Activated naive CD8-positive, alpha-beta T cell treated with anti-CD3 and anti-CD28 coated beads for 36 hours (primary cell): Measurements from ENCODE around the gene CIDEB. TPM values are rescaled to one million over a fixed set of nuclear protein-coding genes. Genes with fewer than 3 reads are reported as not detected.
"Not testable (repeated sequence)": the region's sequence is repeated elsewhere in the genome, so short reads cannot be mapped to it uniquely, and the experiment has no call there.

Experiments used
- DNase-seq: peaks from one replicate; pipeline ENCODE4 v3.0.0; 2021
- H3K27ac Mint-ChIP-seq: one replicate; pipeline ENCODE4 v1.8.0; 2022; ENCODE audit warnings: mild to moderate bottlenecking, moderate library complexity, mixed read lengths
- H3K27me3 Mint-ChIP-seq: one replicate; pipeline ENCODE4 v1.8.0; 2022; ENCODE audit warnings: mild to moderate bottlenecking, mixed read lengths
- H3K36me3 Mint-ChIP-seq: one replicate; pipeline ENCODE4 v1.8.0; 2021; ENCODE audit warnings: mild to moderate bottlenecking, mixed read lengths
- H3K4me1 Mint-ChIP-seq: one replicate; pipeline ENCODE4 v1.8.0; 2021; ENCODE audit warnings: mixed read lengths
- H3K4me3 Mint-ChIP-seq: one replicate; pipeline ENCODE4 v1.8.0; 2022; ENCODE audit warnings: mild to moderate bottlenecking, moderate library complexity, mixed read lengths
- H3K9me3 Mint-ChIP-seq: one replicate; pipeline ENCODE4 v1.8.0; 2022; ENCODE audit warnings: mixed read lengths
- total RNA-seq, 2 experiments: library from RNA; stranded (reverse); gene quantifications; one replicate each; pipeline ENCODE4 v1.2.3, GENCODE V29; 2021

Gene CIDEB, protein sequence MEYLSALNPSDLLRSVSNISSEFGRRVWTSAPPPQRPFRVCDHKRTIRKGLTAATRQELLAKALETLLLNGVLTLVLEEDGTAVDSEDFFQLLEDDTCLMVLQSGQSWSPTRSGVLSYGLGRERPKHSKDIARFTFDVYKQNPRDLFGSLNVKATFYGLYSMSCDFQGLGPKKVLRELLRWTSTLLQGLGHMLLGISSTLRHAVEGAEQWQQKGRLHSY
- total RNA-seq, result 1 to 10 TPM; 6.0 to 6.7 TPM

DNA sequence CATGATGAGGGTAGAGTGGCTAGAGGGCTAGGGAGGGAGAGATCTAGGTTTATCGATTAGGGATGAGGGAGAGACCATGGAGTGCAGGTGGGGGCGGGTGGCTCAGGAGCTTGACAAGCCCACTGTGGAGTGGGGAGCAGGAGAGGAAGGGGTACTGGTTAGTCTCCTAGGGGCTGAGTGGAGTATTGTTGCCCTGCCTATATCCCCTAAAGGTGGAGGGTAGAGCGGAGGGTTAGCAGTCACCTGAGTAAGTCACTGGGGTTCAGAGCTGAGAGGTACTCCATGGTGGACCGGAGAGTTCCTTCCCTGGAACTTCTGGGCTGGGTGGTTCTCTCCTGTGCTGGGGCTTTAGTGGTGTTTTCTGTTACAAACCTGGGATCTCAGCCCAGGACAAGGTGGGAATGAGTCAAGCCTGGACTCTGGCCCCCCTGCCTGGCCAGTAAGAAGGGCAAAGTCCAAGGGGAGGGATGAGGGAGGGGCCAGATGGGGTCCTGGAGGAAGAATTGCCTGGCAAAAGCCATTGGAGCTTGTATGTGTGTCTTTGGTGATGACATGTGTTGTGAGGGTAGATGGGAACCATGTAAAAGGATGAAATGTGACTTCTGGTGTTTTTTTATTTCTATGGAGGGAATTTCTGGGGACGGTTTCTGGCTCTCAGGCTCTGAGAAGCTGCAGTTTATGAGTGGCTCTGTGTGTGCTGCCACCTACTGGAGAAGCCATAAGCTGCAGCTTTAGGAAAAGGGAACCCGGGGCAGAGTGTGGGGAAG lies at the start of gene CIDEB:
Gene CIDEB (minus strand): TSS at position 403 of the 767 bp plus-strand sequence. CDS start 119 bp downstream, at position 284.
- peak; percentile 46 for DNase-seq
- Mint-ChIP-seq H3K27me3 (no peaks in the 10 kb centered on the region), H3K4me3 (no peak within 1 kb of the TSS), H3K36me3 (peaks cover 37% of the 10 kb centered on the region), H3K27ac (peak within 1 kb of the TSS; percentile 47), H3K9me3 (no peaks in the 10 kb centered on the region), H3K4me1 (peaks cover 38% of the 10 kb centered on the region)

DNA sequence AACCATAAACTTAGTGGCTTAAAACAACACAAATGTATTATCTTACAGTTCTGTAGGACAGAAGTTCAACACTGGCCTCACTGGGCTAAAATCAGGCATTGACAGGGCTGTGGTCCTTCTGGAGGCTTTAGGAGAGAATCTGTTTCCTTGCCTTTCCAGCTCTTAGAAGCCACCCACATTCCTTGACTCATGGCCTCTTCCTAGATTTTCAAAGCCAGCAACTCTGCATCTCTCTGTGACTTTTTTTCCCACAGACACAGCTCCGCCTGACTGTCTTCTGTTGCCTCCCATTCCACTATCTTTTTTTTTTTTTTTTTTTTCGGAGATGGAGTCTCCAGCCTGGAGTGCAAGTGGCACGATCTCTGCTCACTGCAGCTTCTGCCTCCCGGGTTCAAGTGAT lies 48.4 kb upstream of the CIDEB start:
- DNase-seq, result no peak
- no peaks in the 10 kb centered on the region for H3K4me1 Mint-ChIP-seq
- H3K9me3 Mint-ChIP-seq, result no peaks in the 10 kb centered on the region

DNA sequence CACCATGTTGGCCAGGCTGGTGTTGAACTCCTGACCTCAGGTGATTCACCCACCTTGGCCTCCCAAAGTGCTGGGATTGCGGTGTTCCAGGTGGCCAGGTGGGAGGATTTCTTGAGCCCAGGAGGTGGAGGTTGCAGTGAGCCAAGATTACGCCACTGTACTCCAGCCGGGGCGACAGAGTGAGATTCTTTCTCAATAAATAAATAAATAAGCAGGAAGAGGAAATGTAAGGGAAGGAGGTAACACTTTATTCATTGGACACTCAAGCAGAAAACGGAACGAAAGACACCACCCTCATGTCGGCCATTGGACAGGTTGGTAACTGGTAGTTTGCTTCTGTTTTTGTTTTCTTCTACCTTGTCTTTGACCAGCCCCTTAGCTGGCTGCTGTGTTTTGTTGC lies 47.2 kb upstream of the CIDEB start:
- Mint-ChIP-seq H3K9me3 (no peaks in the 10 kb centered on the region), H3K36me3 (no peaks in the 10 kb centered on the region), H3K27me3 (peaks cover 27% of the 10 kb centered on the region), H3K4me1 (no peaks in the 10 kb centered on the region), H3K4me3 (no peak overlapping the region), H3K27ac (no peak overlapping the region)
- no peak for DNase-seq

More for the DNA sequence above, 48.4 kb upstream of the CIDEB start:
- Mint-ChIP-seq H3K27me3 (peaks cover 17% of the 10 kb centered on the region), H3K27ac (no peak overlapping the region), H3K4me3 (no peak overlapping the region), H3K36me3 (no peaks in the 10 kb centered on the region)

DNA sequence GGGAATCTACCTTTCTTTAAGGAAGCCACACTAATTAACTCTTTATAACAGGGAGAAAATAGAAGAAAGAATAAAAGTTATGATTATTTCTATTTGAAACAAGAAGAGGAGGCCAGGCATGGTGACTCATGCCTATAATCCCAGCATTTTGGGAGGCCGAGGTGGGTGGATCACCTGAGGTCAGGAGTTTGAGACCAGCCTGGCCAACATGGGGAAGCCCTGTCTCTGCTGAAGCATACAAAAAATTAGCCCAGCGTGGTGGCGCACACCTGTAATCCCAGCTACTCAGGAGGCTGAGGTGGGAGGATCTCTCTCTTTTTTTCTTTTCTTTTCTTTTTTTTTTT lies 46.7 kb upstream of the CIDEB start:
- H3K9me3 Mint-ChIP-seq, H3K36me3 Mint-ChIP-seq: not testable (repeated sequence)
- H3K27me3 Mint-ChIP-seq, result peaks cover 32% of the 10 kb centered on the region

DNA sequence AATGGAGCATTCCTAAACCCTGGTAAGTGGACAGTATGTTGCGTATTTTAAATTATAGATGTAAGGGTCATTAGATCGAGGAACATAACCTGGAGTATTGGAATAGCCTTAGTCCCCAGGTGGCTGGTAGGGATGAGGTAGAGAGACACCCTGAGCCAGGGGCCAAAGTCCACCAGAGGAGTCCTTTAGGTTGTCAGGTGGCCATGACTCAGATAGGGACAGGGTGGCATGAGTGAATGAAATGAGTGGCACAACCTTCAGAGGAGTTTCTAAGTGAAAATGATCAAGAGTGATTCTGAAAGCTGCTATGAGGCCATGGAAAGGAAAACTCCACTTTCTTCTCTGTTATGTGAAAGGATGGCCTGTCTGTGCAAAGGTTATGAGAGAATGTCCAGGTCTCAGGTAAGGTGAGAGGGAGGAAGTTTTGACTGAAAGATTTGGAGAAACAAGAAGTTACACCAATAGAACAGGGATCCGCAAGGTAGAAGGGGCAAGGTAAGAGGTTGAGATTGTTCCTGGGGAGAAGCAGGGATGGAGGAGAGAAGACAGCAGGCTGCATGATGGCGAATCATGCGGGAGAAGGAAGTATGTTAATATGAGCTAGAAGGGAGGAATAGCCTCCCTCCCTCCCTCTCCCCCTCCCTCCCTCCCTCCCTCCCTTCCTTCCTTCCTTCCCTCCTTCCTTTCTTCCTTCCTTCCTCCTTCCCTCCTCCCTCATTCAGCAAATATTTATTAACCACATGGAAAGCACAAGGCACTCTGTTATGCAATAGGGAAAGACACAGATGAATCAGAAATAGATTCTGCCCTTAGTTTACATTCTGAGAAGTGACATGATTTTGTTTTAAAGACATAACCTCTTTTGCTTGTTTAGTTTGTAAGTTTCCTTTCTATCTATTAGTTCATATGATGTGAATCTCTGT lies 46.0 kb upstream of the CIDEB start:
- Mint-ChIP-seq H3K27ac (no peak overlapping the region), H3K27me3 (peaks cover 36% of the 10 kb centered on the region)

More for the DNA sequence above, 46.7 kb upstream of the CIDEB start:
- H3K4me1 Mint-ChIP-seq, H3K27ac Mint-ChIP-seq, DNase-seq, H3K4me3 Mint-ChIP-seq: not testable (repeated sequence)

DNA sequence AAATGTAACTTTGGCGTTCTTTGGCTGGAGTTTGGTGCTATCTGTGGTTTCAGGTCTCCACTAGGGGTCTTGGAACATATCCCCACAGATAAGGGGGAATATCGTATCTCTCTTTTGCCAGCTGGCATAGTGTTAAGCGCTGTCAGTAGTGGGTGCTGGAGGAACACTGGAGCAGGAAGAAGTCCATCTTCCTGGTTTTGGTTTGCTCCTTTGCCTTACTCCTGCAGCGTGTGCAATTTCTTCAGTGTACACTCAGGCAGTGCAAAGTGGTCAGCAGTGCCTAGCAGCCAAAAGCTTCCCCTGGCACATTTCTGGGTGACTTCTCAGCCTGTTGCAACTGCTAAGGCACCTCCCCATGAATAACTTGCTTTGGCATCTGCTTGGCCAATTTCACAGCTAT lies 43.7 kb upstream of the CIDEB start:
- H3K4me1 Mint-ChIP-seq, result no peaks in the 10 kb centered on the region
- DNase-seq, result no peak
- no peak overlapping the region for H3K27ac Mint-ChIP-seq
- no peak overlapping the region for H3K4me3 Mint-ChIP-seq
- H3K36me3 Mint-ChIP-seq, result no peaks in the 10 kb centered on the region
- H3K9me3 Mint-ChIP-seq, result no peaks in the 10 kb centered on the region
- H3K27me3 Mint-ChIP-seq, result peaks cover 43% of the 10 kb centered on the region

More for the DNA sequence above, 46.0 kb upstream of the CIDEB start:
- no peaks in the 10 kb centered on the region for H3K9me3 Mint-ChIP-seq
- H3K4me1 Mint-ChIP-seq, result no peaks in the 10 kb centered on the region
- no peak overlapping the region for H3K4me3 Mint-ChIP-seq
- H3K36me3 Mint-ChIP-seq, result no peaks in the 10 kb centered on the region
- DNase-seq, result no peak

DNA sequence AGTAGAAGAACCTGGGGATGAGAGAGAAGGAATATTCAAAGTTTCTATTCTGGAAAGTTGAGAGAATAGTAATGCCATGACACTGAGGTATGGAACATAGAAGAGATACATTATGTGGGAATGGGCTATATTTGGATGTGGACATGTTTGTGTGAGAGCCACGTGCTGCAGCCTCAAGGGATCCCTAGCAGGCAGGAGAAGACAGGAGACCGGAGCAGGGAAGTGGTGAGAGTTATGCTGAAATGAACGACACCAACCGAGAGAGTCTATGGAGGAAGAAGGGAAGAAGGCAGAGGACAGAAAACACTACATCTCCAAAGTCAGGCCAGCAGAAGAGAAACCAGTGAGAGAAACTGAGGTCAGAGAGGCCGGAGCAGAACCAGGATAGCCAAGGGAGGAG lies 42.0 kb upstream of the CIDEB start:
- Mint-ChIP-seq H3K27me3 (peaks cover 49% of the 10 kb centered on the region), H3K9me3 (no peaks in the 10 kb centered on the region), H3K4me1 (no peaks in the 10 kb centered on the region), H3K27ac (no peak overlapping the region), H3K36me3 (no peaks in the 10 kb centered on the region), H3K4me3 (no peak overlapping the region)
- DNase-seq, result no peak

DNA sequence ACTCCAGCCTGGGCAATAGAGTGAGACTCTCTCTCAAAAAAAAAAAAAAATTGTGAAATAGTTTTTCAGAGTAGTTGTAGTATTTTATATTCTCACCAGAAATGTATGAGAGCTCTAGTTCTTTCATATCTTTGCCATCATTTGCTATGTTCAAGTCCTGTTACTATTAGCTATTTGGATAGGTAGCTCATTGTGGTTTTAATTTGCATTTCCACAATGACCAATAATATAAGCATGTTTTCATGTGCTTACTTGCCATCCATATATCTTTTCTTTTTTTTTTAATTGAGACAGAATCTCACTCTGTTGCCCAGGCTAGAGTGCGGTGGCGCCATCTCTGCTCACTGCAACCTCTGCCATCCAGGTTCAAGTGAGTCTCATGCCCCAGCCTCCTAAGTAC lies 40.4 kb upstream of the CIDEB start:
- no peaks in the 10 kb centered on the region for H3K4me1 Mint-ChIP-seq
- no peak overlapping the region for H3K4me3 Mint-ChIP-seq
- DNase-seq, result no peak
- H3K36me3 Mint-ChIP-seq, result no peaks in the 10 kb centered on the region
- no peak overlapping the region for H3K27ac Mint-ChIP-seq
- no peaks in the 10 kb centered on the region for H3K9me3 Mint-ChIP-seq
- peaks cover 52% of the 10 kb centered on the region for H3K27me3 Mint-ChIP-seq

DNA sequence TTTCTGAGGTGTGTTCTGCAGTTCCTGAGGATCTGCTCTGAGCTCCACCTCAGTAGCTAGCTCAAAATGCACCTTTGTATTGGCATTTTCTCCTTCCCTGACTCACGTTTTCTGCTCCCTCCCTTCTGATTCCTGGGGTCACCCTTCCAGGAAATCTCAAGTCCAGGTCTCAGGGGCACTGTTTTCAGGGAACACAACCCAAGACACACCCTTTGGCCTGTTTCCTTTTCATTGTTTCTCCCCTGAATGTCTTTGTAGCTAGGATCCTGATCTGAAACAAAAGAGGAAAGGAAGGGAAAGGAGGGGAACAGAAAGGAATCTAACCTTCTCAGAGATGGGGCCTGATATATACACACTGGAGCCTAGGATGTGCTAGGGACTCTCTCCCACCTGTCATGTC lies 39.4 kb upstream of the CIDEB start:
- H3K27me3 Mint-ChIP-seq, result peaks cover 42% of the 10 kb centered on the region
- no peak overlapping the region for H3K4me3 Mint-ChIP-seq
- no peaks in the 10 kb centered on the region for H3K9me3 Mint-ChIP-seq
- DNase-seq, result no peak
- H3K27ac Mint-ChIP-seq, result no peak overlapping the region
- H3K36me3 Mint-ChIP-seq, result no peaks in the 10 kb centered on the region
- H3K4me1 Mint-ChIP-seq, result no peaks in the 10 kb centered on the region

DNA sequence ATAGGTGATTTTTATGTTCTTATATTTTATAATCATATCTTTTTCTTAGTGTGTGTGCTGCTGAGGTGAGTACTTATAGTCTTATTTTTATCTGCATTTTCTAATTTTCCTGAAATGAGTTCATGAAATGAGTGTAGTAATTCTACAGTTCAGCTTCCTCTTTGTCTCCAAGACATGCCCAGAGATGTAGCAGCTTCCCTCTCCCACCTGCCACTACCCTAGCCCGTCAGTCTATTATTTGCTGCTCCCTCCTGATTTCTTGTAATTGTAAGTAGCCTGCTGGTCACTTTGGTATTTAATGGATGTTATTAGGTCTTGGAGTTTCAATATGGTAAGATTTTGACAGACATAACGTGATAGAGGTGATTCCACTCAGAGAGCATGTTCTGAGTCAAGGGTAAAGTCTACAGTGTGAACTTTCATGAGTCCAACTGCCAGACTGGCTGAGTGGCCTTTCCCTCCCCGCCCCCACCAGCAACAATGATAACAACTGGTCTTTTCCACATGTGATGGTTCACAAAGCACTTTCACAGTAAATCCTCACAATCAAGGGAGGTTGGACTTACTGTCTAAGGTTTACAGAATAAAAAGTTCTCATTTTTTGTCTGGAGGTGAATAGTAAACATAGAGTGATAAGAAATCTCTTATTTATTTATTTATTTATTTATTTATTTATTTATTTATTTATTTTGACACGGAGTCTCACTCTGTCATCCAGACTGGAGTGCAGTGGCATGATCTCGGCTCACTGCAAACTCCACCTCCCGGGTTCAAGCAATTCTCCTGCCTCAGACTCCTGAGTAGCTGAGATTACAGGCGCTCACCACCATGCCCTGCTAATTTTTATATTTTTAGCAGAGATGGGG lies 36.3 kb upstream of the CIDEB start:
- no peaks in the 10 kb centered on the region for H3K36me3 Mint-ChIP-seq
- no peaks in the 10 kb centered on the region for H3K9me3 Mint-ChIP-seq
- peaks cover 18% of the 10 kb centered on the region for H3K27me3 Mint-ChIP-seq

DNA sequence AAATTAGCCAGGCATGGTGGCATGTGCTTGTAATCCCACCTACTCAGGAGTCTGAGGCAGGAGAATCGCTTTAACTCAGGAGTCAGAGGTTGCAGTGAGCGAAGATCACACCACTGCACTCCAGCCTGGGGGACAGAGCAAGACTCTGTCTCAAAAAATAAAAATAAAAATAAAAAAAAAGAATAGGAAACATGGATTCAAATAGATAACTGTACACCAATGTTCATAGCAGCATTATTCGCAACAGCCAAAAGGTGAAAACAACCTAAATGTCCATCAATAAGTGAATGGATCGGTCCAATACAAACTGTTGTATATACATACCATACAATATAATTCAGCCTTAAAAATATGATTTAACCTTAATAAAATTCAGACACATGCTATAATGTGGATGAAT lies 35.1 kb upstream of the CIDEB start:
- Mint-ChIP-seq H3K9me3 (no peaks in the 10 kb centered on the region), H3K4me1 (peaks cover 18% of the 10 kb centered on the region), H3K4me3 (no peak overlapping the region)

More for the DNA sequence above, 36.3 kb upstream of the CIDEB start:
- H3K27ac Mint-ChIP-seq, result no peak overlapping the region
- peaks cover 11% of the 10 kb centered on the region for H3K4me1 Mint-ChIP-seq
- no peak overlapping the region for H3K4me3 Mint-ChIP-seq
- no peak for DNase-seq

DNA sequence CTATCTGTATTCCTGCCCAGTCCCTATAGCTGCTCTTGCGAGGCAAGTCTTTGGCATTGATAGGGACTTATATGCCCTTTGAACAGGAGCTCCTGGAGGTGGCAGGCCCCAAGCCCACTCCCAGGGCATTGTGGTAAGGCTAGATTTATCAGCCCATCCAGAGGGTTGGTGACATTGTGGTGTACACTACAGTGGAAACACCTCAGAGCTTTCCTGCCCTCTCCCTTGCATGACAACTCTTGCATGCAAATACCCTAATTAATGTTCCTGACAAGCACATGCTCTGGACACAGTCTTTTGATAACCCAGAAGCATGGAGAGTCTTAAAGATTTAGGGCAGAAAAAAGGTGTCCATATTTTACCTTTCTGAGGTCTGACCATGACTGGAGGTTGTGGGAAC lies 32.8 kb upstream of the CIDEB start:
- Mint-ChIP-seq H3K27me3 (peaks cover 9% of the 10 kb centered on the region), H3K4me1 (peaks cover 20% of the 10 kb centered on the region), H3K9me3 (no peaks in the 10 kb centered on the region), H3K27ac (no peak overlapping the region), H3K4me3 (no peak overlapping the region), H3K36me3 (peaks cover 4% of the 10 kb centered on the region)
- no peak for DNase-seq

More for the DNA sequence above, 35.1 kb upstream of the CIDEB start:
- Mint-ChIP-seq H3K27me3 (peaks cover 9% of the 10 kb centered on the region), H3K27ac (no peak overlapping the region), H3K36me3 (no peaks in the 10 kb centered on the region)
- DNase-seq, result no peak

DNA sequence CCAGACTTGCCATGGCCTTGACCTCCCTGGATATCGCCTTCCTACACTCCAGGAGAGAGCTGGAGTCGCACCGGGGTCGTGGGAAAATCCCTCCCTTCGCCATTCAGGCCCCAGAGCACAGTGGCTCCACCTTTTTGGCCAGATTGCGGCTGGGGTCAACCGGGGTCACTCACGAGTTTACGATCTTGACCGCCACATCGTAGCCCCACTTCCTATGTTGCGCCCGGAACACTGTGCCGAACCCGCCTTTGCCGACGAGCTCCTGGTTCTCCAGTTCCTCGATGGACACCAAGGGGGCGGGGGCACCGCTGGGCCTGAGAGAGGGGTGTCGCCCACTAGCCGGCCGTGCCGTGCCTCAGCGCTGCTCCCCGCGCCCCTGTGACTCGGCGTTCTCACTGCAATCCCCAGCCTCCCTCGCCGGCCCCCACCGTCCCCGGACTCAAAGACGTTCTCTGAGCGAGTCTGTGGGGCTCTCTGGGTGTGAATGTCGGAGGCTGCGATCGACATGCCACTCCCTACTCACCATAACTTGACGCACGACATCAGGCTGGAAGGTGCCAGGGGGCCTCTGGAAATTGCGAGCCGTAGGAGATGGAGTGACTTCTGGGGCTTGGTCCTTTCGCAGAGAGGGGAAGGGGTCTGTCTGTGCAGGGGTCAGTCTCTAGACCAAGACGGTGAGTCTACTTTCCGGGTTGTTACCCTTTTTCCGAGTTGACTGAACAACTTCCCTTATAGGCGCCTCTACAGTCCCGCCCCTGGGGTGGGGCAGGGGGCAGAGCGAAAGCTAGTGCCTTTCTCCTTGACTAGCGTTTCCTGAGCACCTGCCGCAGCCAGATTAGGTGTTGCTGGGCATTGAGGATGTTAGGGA lies 31.7 kb upstream of the CIDEB start, which contains the start of gene RIPK3:
Gene RIPK3 (minus strand): TSS at position 708 of the 868 bp plus-strand sequence. CDS start 165 bp downstream, at position 543.
- H3K4me3 Mint-ChIP-seq, result peak within 1 kb of the TSS; percentile 85
- H3K36me3 Mint-ChIP-seq, result peaks cover 4% of the 10 kb centered on the region
- DNase-seq, result peak; percentile 66
- peaks cover 22% of the 10 kb centered on the region for H3K4me1 Mint-ChIP-seq
- peak within 1 kb of the TSS; percentile 76 for H3K27ac Mint-ChIP-seq
- no peaks in the 10 kb centered on the region for H3K9me3 Mint-ChIP-seq
- H3K27me3 Mint-ChIP-seq, result peaks cover 11% of the 10 kb centered on the region
